ENCODE data around the gene LRRK1. TPM values are rescaled to one million over a fixed set of nuclear protein-coding genes. Genes with fewer than 3 reads are reported as not detected.

The LRRK1 gene
- polyA plus RNA-seq, 2 of the 4 experiments (the other 2 are of a cell fraction): 12.2 to 17.7 TPM

DNA sequence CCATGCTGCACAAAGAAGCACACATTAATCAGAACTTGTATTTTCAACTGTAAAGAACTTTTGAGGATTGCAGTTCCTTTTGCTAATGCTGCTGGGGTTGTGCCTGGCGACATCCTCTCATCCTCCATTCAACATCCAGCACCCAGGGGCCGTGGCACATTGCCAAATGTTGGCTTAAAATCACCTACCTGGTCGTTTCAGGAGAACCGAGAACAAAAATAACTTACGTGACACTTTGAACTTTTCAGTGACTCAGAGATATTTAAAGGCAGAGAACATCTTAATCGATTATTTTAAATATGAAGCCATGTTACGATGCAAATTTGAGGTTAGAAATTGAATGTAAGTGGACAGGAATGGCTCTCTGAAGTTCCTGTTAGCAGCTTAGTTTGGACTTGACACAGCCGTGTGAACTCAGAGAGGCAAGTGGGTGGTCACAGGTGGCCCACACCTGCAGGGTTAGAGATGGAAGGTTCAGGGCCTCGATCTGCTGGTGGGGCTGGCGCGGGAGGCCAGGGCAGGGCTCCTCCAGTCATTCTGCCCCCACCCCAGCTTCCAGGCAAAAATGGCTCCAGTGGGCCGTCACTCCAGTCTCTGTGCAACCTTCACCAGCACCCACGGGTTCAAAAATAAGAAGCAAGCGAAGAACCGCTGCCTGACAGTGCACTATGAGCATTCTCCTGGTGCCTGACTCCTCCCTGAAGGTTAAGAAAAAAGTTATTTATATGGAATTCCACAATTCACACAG, 12.2 kb downstream of the LRRK1 start:
- FAIRE-seq: no peak
- no peak for ATAC-seq
- H3K9me3 ChIP-seq: no peaks in the 10 kb centered on the region
- ChIA-PET CTCF (interaction anchor here (6.0 to 23.2 kb wide), 2 partner anchors 14 to 74 kb away, joined by 65 to 950 read pairs; partner anchors contain the start of gene LRRK1), POLR2A (no interaction called here)
- no peak overlapping the region for H3K4me3 ChIP-seq
- no peak for TF ChIP-seq ZNF302 (CRISPR knock-in tag; IDR thresholded peaks at IDR 0.05)
- TF ChIP-seq TFCP2L1 (CRISPR knock-in tag; IDR thresholded peaks at IDR 0.05): no peak
- no peak for TF ChIP-seq KDM5A (IDR thresholded peaks at IDR 0.05)
- TF ChIP-seq PHF8 (IDR thresholded peaks at IDR 0.05; ENCODE audit: borderline replicate concordance, low read depth): no peak
- TF ChIP-seq, protein P1, sequence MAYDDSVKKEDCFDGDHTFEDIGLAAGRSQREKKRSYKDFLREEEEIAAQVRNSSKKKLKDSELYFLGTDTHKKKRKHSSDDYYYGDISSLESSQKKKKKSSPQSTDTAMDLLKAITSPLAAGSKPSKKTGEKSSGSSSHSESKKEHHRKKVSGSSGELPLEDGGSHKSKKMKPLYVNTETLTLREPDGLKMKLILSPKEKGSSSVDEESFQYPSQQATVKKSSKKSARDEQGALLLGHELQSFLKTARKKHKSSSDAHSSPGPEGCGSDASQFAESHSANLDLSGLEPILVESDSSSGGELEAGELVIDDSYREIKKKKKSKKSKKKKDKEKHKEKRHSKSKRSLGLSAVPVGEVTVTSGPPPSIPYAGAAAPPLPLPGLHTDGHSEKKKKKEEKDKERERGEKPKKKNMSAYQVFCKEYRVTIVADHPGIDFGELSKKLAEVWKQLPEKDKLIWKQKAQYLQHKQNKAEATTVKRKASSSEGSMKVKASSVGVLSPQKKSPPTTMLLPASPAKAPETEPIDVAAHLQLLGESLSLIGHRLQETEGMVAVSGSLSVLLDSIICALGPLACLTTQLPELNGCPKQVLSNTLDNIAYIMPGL (CRISPR knock-in tag; IDR thresholded peaks at IDR 0.05; ENCODE audit: borderline replicate concordance): no peak
- no peak for TF ChIP-seq EHF (CRISPR knock-in tag; IDR thresholded peaks at IDR 0.05)
- no peak for TF ChIP-seq HOXB5 (CRISPR knock-in tag; IDR thresholded peaks at IDR 0.05)
- no peak for TF ChIP-seq CBX2 (IDR thresholded peaks at IDR 0.05; ENCODE audit: borderline replicate concordance, low read depth)
- no peak for TF ChIP-seq JUN (IDR thresholded peaks at IDR 0.05)
- no peak for TF ChIP-seq ZC3H11A (IDR thresholded peaks at IDR 0.05)
- TF ChIP-seq EP300 (IDR thresholded peaks at IDR 0.05): no peak
- TF ChIP-seq RAD21 (conservative IDR thresholded peaks at IDR 0.05 in 1 of 2, IDR thresholded peaks at IDR 0.05 in 1 of 2): no peak
- TF ChIP-seq, protein P2, sequence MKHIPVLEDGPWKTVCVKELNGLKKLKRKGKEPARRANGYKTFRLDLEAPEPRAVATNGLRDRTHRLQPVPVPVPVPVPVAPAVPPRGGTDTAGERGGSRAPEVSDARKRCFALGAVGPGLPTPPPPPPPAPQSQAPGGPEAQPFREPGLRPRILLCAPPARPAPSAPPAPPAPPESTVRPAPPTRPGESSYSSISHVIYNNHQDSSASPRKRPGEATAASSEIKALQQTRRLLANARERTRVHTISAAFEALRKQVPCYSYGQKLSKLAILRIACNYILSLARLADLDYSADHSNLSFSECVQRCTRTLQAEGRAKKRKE (CRISPR knock-in tag; IDR thresholded peaks at IDR 0.05; ENCODE audit: low read depth): no peak
- H3K4me2 ChIP-seq: no peak overlapping the region
- 86% methylated on average over 15 of the region's 15 CpGs for WGBS (ENCODE audit: missing lambda C conversion rate)
- no peak overlapping the region for H3K27ac ChIP-seq
- no peak for DNase-seq (ENCODE audit: low read depth in 1 of 2, low spot score in 1 of 2)
- H3K4me1 ChIP-seq: peaks cover 9% of the 10 kb centered on the region; the same call in 2 of the 3 replicates

DNA sequence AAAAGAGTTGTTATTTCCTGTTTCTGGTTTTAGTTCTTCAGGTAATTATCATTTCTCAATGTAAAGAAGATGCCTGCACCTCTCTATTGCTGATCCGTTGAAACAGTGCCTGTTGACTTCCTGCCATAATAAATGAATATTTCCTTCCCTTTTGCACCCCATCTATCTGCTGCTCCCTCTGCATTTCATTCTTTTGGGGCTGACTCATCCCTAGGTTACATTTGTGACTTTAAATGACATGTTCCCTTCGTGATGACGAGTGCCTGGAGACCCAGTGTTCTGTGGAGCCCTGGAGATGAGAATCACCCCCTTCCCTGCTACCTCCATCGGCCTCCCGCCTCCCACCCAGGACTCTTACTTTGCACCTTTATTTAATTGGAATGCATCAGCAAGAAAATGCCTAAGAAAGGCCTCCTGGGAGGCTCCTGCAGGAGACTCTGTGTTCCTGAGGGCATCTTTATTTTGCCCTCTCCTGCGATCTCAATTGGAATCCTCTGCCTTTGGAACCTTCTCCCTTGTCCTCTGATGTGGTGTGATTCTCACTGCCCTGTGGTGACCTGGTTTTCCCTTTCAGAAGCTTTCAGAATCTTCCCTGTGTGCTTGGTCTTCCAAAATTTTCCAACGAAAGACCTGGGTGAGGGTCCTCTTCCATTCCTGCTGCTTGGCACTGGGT, 13.7 kb downstream of the LRRK1 start:
- Histone ChIP-seq H3K4me3 (no peak overlapping the region), H3K4me2 (no peak overlapping the region), H3K4me1 (peaks cover 9% of the 10 kb centered on the region; the same call in 2 of the 3 replicates), H3K27ac (0 out of 6 replicates have a peak overlapping the region, but pooled peaks of 1 of the 2 experiments have one; percentile 10), H3K9me3 (no peaks in the 10 kb centered on the region)
- 76% methylated on average over 7 of the region's 7 CpGs for WGBS (ENCODE audit: missing lambda C conversion rate)
- TF ChIP-seq FOSL2 (IDR thresholded peaks at IDR 0.05) (no peak), FOSL2 (CRISPR knock-in tag; IDR thresholded peaks at IDR 0.05) (0 out of 2 replicates have a peak, but pooled peaks have one; percentile 13)
- TF ChIP-seq, protein P3, sequence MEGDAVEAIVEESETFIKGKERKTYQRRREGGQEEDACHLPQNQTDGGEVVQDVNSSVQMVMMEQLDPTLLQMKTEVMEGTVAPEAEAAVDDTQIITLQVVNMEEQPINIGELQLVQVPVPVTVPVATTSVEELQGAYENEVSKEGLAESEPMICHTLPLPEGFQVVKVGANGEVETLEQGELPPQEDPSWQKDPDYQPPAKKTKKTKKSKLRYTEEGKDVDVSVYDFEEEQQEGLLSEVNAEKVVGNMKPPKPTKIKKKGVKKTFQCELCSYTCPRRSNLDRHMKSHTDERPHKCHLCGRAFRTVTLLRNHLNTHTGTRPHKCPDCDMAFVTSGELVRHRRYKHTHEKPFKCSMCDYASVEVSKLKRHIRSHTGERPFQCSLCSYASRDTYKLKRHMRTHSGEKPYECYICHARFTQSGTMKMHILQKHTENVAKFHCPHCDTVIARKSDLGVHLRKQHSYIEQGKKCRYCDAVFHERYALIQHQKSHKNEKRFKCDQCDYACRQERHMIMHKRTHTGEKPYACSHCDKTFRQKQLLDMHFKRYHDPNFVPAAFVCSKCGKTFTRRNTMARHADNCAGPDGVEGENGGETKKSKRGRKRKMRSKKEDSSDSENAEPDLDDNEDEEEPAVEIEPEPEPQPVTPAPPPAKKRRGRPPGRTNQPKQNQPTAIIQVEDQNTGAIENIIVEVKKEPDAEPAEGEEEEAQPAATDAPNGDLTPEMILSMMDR (IDR thresholded peaks at IDR 0.05): no peak
- POLR2A ChIA-PET: no interaction called here
- no peak for FAIRE-seq
- CTCF ChIA-PET: interaction anchor here (3.4 to 5.9 kb wide), 2 partner anchors 14 to 75 kb away, joined by 32 to 50 read pairs; partner anchors contain the start of gene LRRK1
- ATAC-seq: no peak
- DNase-seq (ENCODE audit: low read depth in 1 of 2, low spot score in 1 of 2): no peak

DNA sequence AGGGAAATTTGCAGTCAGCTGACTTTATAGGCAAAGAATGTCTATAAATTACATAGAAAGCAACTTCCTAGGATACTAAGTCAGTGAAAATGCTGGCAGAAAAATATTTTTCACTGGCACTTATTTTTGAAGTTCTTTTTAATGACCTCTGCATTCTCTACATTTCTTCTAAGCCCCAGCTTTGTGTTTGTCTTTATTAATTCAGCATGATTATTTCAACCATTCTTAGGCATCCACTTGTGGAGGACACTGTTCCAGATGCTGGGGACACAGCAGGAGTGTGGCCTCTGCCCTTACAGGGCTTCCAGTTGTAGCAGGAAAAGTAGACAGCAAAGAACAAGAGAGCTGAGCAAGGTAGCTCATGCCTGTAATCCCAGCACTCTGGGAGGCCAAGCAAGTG, 15.0 kb downstream of the LRRK1 start:
- ChIA-PET POLR2A (interaction anchor here (0.7 kb wide), 1 partner anchor 317 kb away, joined by 6 read pairs; no protein-coding TSS in a partner anchor), CTCF (interaction anchor here (1.2 to 5.9 kb wide), 5 partner anchors 10 to 76 kb away, joined by 3 to 50 read pairs (median 4); partner anchors contain the start of gene LRRK1)
- H3K27ac ChIP-seq: no peak overlapping the region
- ATAC-seq: no peak
- TF ChIP-seq, protein P4, sequence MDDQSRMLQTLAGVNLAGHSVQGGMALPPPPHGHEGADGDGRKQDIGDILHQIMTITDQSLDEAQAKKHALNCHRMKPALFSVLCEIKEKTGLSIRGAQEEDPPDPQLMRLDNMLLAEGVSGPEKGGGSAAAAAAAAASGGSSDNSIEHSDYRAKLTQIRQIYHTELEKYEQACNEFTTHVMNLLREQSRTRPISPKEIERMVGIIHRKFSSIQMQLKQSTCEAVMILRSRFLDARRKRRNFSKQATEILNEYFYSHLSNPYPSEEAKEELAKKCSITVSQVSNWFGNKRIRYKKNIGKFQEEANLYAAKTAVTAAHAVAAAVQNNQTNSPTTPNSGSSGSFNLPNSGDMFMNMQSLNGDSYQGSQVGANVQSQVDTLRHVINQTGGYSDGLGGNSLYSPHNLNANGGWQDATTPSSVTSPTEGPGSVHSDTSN (IDR thresholded peaks at IDR 0.05): no peak
- no peak for TF ChIP-seq HOXA7 (CRISPR knock-in tag; IDR thresholded peaks at IDR 0.05)
- TF ChIP-seq ESRRA (IDR thresholded peaks at IDR 0.05; ENCODE audit: borderline replicate concordance, low read length): no peak
- TF ChIP-seq MAZ (IDR thresholded peaks at IDR 0.05; ENCODE audit: borderline replicate concordance, low read depth, low read length): no peak
- no peak for TF ChIP-seq TFCP2L1 (CRISPR knock-in tag; IDR thresholded peaks at IDR 0.05)
- TF ChIP-seq, protein P5, sequence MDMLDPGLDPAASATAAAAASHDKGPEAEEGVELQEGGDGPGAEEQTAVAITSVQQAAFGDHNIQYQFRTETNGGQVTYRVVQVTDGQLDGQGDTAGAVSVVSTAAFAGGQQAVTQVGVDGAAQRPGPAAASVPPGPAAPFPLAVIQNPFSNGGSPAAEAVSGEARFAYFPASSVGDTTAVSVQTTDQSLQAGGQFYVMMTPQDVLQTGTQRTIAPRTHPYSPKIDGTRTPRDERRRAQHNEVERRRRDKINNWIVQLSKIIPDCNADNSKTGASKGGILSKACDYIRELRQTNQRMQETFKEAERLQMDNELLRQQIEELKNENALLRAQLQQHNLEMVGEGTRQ (IDR thresholded peaks at IDR 0.05): no peak
- TF ChIP-seq GATA3 (IDR thresholded peaks at IDR 0.05; ENCODE audit: borderline replicate concordance): no peak
- TF ChIP-seq EHF (CRISPR knock-in tag; IDR thresholded peaks at IDR 0.05): no peak
- TF ChIP-seq SREBF2 (IDR thresholded peaks at IDR 0.05): no peak
- H3K9me3 ChIP-seq: no peaks in the 10 kb centered on the region
- FAIRE-seq: no peak
- no peak for DNase-seq (ENCODE audit: low read depth in 1 of 2, low spot score in 1 of 2)
- H3K4me2 ChIP-seq: no peak overlapping the region
- no peak overlapping the region for H3K4me3 ChIP-seq
- H3K4me1 ChIP-seq: peaks cover 9% of the 10 kb centered on the region; the same call in 2 of the 3 replicates

Data from A549 (cell line).